AG04449 (cell line): ENCODE data around the gene SLIT3.
"Not testable (repeated sequence)": the region's sequence is repeated elsewhere in the genome, so short reads cannot be mapped to it uniquely, and the experiment has no call there.

ENCODE experiments used
- CTCF ChIA-PET: fragments of 350-600 bp; formaldehyde crosslinking; extraction: SDS; loops from one replicate; lab custom pipeline; 2021; ENCODE audit warnings: antibody characterized with exemption; lab: Yijun Ruan, JAX
- POLR2A ChIA-PET: fragments of 400-600, 350-600 bp; formaldehyde crosslinking; extraction: SDS; loops from one replicate; lab custom pipeline; 2020; ENCODE audit warnings: antibody characterized with exemption, inconsistent platforms; lab: Yijun Ruan, JAX
- DNase-seq: peaks from one replicate; pipeline ENCODE4 v3.0.0-alpha.2; 2010; ENCODE audit warnings: low read depth, low spot score
- H3K4me3 ChIP-seq: 2 replicates; pipeline ENCODE4 v1.5.1; 2011; ENCODE audit warnings: low read depth, mild to moderate bottlenecking, control low read depth, low read length
- CTCF ChIP-seq: IDR thresholded peaks from one replicate; pipeline ENCODE4 v1.5.1; 2011; ENCODE audit warnings: mild to moderate bottlenecking, moderate library complexity, low read length, control low read depth, inconsistent platforms; ENCODE audit not compliant: insufficient read depth; ENCODE audit errors: missing control alignments

Gene SLIT3

GRCh38 chr5:169112016-169112415 is 188.9 kb downstream of the SLIT3 start:
- no peak for TF ChIP-seq CTCF
- CTCF ChIA-PET: no interaction called here
- no peak overlapping the region for H3K4me3 ChIP-seq
- POLR2A ChIA-PET: no interaction called here
- DNase-seq: no peak

DNA sequence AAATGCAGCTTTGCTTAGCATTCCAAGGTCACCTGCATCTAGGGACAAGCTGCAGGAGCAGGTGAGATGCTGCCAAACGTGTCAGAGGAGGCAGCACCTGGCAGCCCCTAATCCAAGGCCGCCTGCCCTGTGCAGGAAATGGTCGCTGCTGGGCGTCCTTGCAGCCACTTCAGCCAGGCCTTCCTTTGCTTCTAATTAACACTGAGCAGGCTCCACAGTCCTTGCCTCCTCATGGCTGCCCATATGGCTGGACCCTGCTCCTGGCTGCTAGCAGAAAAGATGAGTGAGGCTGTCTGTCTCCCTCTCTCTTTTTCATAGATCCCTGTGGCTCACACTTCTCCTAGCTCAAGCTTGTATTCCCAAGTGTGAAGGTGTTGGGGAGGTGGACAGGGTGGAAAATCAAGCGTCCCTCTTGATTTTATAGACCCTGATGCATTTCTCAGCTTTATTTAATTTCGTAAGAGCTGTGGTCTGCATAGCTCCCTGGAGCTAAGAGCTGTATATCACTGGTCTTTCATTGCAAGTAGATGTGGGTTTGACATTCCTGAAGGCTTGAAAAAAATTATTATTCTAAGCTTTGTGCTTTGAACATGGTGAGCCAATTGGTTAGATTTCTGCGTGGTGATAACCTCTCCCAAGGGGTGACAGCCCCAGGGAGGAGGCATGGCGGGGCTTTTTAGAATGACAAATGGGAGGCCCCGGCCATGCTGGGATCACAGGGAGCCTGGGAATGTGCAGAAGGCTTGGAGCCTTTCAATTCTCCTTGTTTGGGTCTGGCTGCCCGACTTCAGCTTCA is 193.8 kb downstream of the SLIT3 start:
- ChIA-PET POLR2A (no interaction called here), CTCF (interaction anchor here (1.2 to 2.1 kb wide), 4 partner anchors 9 to 195 kb away, joined by 3 to 4 read pairs (median 4); no protein-coding TSS in a partner anchor)
- DNase-seq: no peak
- H3K4me3 ChIP-seq: no peak overlapping the region
- no peak for TF ChIP-seq CTCF

GRCh38 chr5:169105582-169105981 is 195.4 kb downstream of the SLIT3 start:
- POLR2A ChIA-PET, H3K4me3 ChIP-seq, DNase-seq: not testable (repeated sequence)
- CTCF ChIA-PET: interaction anchor here (0.7 kb wide), 1 partner anchor 195 kb away, joined by 3 read pairs; the partner anchor contains the start of gene SLIT3

GRCh38 chr5:169104937-169105494 is 195.9 kb downstream of the SLIT3 start:
- DNase-seq: no peak
- POLR2A ChIA-PET: no interaction called here
- no peak overlapping the region for H3K4me3 ChIP-seq
- CTCF ChIA-PET: no interaction called here
- no peak for TF ChIP-seq CTCF

GRCh38 chr5:169103586-169104181 is 197.3 kb downstream of the SLIT3 start:
- no peak for TF ChIP-seq CTCF
- CTCF ChIA-PET: interaction anchor here (0.6 kb wide), 1 partner anchor 13 kb away, joined by 3 read pairs; no protein-coding TSS in a partner anchor
- DNase-seq: no peak
- H3K4me3 ChIP-seq: no peak overlapping the region
- POLR2A ChIA-PET: no interaction called here

- no peak for TF ChIP-seq CTCF
- CTCF ChIA-PET: interaction anchor here (1.6 kb wide), 1 partner anchor 200 kb away, joined by 3 read pairs; no protein-coding TSS in a partner anchor
Measured at GRCh38 chr5:169101966-169102365, 199.0 kb downstream of the SLIT3 start.

More at GRCh38 chr5:169101966-169102365, 199.0 kb downstream of the SLIT3 start:
- DNase-seq: no peak
- no peak overlapping the region for H3K4me3 ChIP-seq
- POLR2A ChIA-PET: no interaction called here
